GM18519 (cell line): ENCODE results near the gene ATG13.

Experiments used
- ATAC-seq: cut with Tn5 transposase; IDR thresholded peaks from one replicate; pipeline ENCODE4 v1.9.1; 2021; ENCODE audit warnings: mild to moderate bottlenecking, moderate library complexity; ENCODE audit not compliant: unreplicated experiment, low FRiP score

ATG13 gene

GRCh38 chr11:46719543-46720218 is 102.3 kb downstream of the ATG13 start:
- no peak for ATAC-seq

GRCh38 chr11:46721286-46721685 is 103.9 kb downstream of the ATG13 start:
- no peak for ATAC-seq

GRCh38 chr11:46722566-46723358 is 105.4 kb downstream of the ATG13 start:
- ATAC-seq = no peak

GRCh38 chr11:46723359-46723680 is 106.0 kb downstream of the ATG13 start:
- no peak for ATAC-seq

- no peak for ATAC-seq
Observed at GRCh38 chr11:46724088-46724487, 106.7 kb downstream of the ATG13 start.
